Loucy (cell line): ENCODE results near the gene WNK2.

Source experiments
- H2AFZ ChIP-seq: fragments of 200-600 bp; sonication (generic); 2 replicates; pipeline ENCODE4 v1.6.0; 2016; ENCODE audit warnings: antibody characterized with exemption, mild to moderate bottlenecking, low read length, moderate library complexity
- H3F3A ChIP-seq: fragments of 200-600 bp; 2 replicates; pipeline ENCODE4 v1.6.0; 2016; ENCODE audit warnings: antibody characterized with exemption, low read depth, mild to moderate bottlenecking
- H3K27me3 ChIP-seq: fragments of 200-600 bp; sonication (generic); 2 replicates; pipeline ENCODE4 v1.6.1; 2014; ENCODE audit warnings: low read length, mild to moderate bottlenecking; ENCODE audit not compliant: insufficient read depth, poor library complexity, severe bottlenecking
- H3K36me3 ChIP-seq: fragments of 200-600 bp; sonication (generic); 2 replicates; pipeline ENCODE4 v1.6.1; 2016; ENCODE audit warnings: low read length; ENCODE audit not compliant: insufficient read depth
- H3K4me1 ChIP-seq: fragments of 200-600 bp; sonication (generic); 2 replicates; pipeline ENCODE4 v1.5.1; 2014; ENCODE audit warnings: low read length, mild to moderate bottlenecking; ENCODE audit not compliant: insufficient read depth, poor library complexity, severe bottlenecking
- H3K4me2 ChIP-seq: fragments of 200-600 bp; sonication (generic); 2 replicates; pipeline ENCODE4 v1.6.0; 2014; ENCODE audit warnings: antibody characterized with exemption, low read length, low read depth, mild to moderate bottlenecking; ENCODE audit not compliant: poor library complexity, severe bottlenecking
- H3K4me3 ChIP-seq: fragments of 200-600 bp; sonication (generic); 2 replicates; pipeline ENCODE4 v1.5.1; 2014; ENCODE audit warnings: low read length, mild to moderate bottlenecking, mixed read lengths; ENCODE audit not compliant: poor library complexity, severe bottlenecking
- H3K79me2 ChIP-seq: fragments of 200-600 bp; sonication (generic); 2 replicates; pipeline ENCODE4 v1.6.1; 2014; ENCODE audit warnings: low read length; ENCODE audit not compliant: insufficient read depth
- H3K9ac ChIP-seq: fragments of 200-600 bp; sonication (generic); 2 replicates; pipeline ENCODE4 v1.6.0; 2014; ENCODE audit warnings: mild to moderate bottlenecking, low read depth, low read length, moderate library complexity; ENCODE audit not compliant: poor library complexity, severe bottlenecking
- H3K9me2 ChIP-seq: fragments of 200-600 bp; sonication (generic); replicated peaks from 2 replicates; pipeline ENCODE4 v1.6.1; 2016; ENCODE audit warnings: low read depth, low read length, mixed read lengths
- H3K9me3 ChIP-seq: fragments of 200-600 bp; sonication (generic); 2 replicates; pipeline ENCODE4 v1.6.1; 2014; ENCODE audit warnings: mild to moderate bottlenecking, antibody characterized with exemption, low read length, low read depth; ENCODE audit not compliant: insufficient read depth
- H4K20me1 ChIP-seq: fragments of 200-600 bp; sonication (generic); 2 replicates; pipeline ENCODE4 v1.6.0; 2014; ENCODE audit warnings: antibody characterized with exemption, low read length, mild to moderate bottlenecking; ENCODE audit not compliant: insufficient read depth, poor library complexity, severe bottlenecking
- CTCF ChIP-seq: fragments of 200-600 bp; sonication (generic); conservative IDR thresholded peaks from 2 replicates; pipeline ENCODE4 v1.5.1; 2014; ENCODE audit warnings: mild to moderate bottlenecking, antibody characterized with exemption, low read length
- EZH2phosphoT487 ChIP-seq: fragments of 200-600 bp; IDR thresholded peaks from 2 replicates; pipeline ENCODE4 v1.6.1; 2018; ENCODE audit warnings: antibody characterized with exemption, mild to moderate bottlenecking, moderate library complexity, borderline replicate concordance

Gene WNK2

GRCh38 chr9:93207326-93207814 lies 23.4 kb downstream of the WNK2 start:
- Histone ChIP-seq H3K9me3 (no peaks in the 10 kb centered on the region; the same call in 1 of the 2 replicates), H3F3A (no peaks in the 10 kb centered on the region), H4K20me1 (no peaks in the 10 kb centered on the region), H2AFZ (no peak overlapping the region), H3K27me3 (no peaks in the 10 kb centered on the region), H3K4me3 (no peak overlapping the region), H3K36me3 (no peaks in the 10 kb centered on the region), H3K9me2 (no peaks in the 10 kb centered on the region), H3K9ac (no peak overlapping the region), H3K4me2 (no peak overlapping the region), H3K4me1 (peaks cover 3% of the 10 kb centered on the region), H3K79me2 (no peaks in the 10 kb centered on the region)
- no peak for TF ChIP-seq EZH2phosphoT487
- no peak for TF ChIP-seq CTCF

GRCh38 chr9:93207860-93208734 lies 24.2 kb downstream of the WNK2 start:
- no peaks in the 10 kb centered on the region for H3F3A ChIP-seq
- no peaks in the 10 kb centered on the region for H3K36me3 ChIP-seq
- H3K79me2 ChIP-seq, result no peaks in the 10 kb centered on the region
- H3K4me3 ChIP-seq, result no peak overlapping the region
- TF ChIP-seq CTCF (no peak), EZH2phosphoT487 (no peak)
- H3K9me3 ChIP-seq, result no peaks in the 10 kb centered on the region; the same call in 1 of the 2 replicates
- H3K4me1 ChIP-seq, result peaks cover 3% of the 10 kb centered on the region
- no peak overlapping the region for H3K4me2 ChIP-seq
- H3K27me3 ChIP-seq, result no peaks in the 10 kb centered on the region
- H2AFZ ChIP-seq, result no peak overlapping the region
- no peaks in the 10 kb centered on the region for H3K9me2 ChIP-seq
- no peaks in the 10 kb centered on the region for H4K20me1 ChIP-seq
- H3K9ac ChIP-seq, result no peak overlapping the region

- Histone ChIP-seq H3K9me2 (no peaks in the 10 kb centered on the region), H3K4me2 (no peak overlapping the region), H3K27me3 (no peaks in the 10 kb centered on the region), H4K20me1 (no peaks in the 10 kb centered on the region), H3K79me2 (no peaks in the 10 kb centered on the region), H3K36me3 (no peaks in the 10 kb centered on the region), H3F3A (no peaks in the 10 kb centered on the region), H3K9ac (no peak overlapping the region), H2AFZ (no peak overlapping the region), H3K4me3 (no peak overlapping the region), H3K4me1 (peaks cover 3% of the 10 kb centered on the region), H3K9me3 (no peaks in the 10 kb centered on the region; the same call in 1 of the 2 replicates)
- TF ChIP-seq CTCF (no peak), EZH2phosphoT487 (no peak)
Measured at GRCh38 chr9:93209097-93209496, 25.2 kb downstream of the WNK2 start.
